NCI-H460 (cell line): ENCODE data around the gene KAT5. TPM values are rescaled to one million over a fixed set of nuclear protein-coding genes. Genes with fewer than 3 reads are reported as not detected.
A peak's percentile ranks its signal among the peaks of the same experiment; 100 is the strongest.
"Not testable (repeated sequence)": the region's sequence is repeated elsewhere in the genome, so short reads cannot be mapped to it uniquely, and the experiment has no call there.

Source experiments
- DNase-seq: peaks from one replicate; pipeline ENCODE4 v3.0.0-alpha.2; 2016; ENCODE audit warnings: low read depth; ENCODE audit errors: extremely low read depth
- polyA plus RNA-seq: library from polyadenylated mRNA; depleted of rRNA; stranded (reverse); fragments of >200 nt; gene quantifications from 2 replicates; pipeline ENCODE4 v1.2.3, GENCODE V29; 2014; cell fraction: nucleus; rRNA removed
- total RNA-seq: library from RNA; depleted of rRNA; stranded (reverse); fragments of >200 nt; shearing (Covaris generic); gene quantifications from 2 replicates; pipeline ENCODE4 v1.2.3, GENCODE V29; 2014; rRNA removed

KAT5 gene
- 32.7 and 35.9 TPM in 2 replicates for total RNA-seq
- polyA plus RNA-seq: 51.5 and 74.0 TPM in 2 replicates

DNA sequence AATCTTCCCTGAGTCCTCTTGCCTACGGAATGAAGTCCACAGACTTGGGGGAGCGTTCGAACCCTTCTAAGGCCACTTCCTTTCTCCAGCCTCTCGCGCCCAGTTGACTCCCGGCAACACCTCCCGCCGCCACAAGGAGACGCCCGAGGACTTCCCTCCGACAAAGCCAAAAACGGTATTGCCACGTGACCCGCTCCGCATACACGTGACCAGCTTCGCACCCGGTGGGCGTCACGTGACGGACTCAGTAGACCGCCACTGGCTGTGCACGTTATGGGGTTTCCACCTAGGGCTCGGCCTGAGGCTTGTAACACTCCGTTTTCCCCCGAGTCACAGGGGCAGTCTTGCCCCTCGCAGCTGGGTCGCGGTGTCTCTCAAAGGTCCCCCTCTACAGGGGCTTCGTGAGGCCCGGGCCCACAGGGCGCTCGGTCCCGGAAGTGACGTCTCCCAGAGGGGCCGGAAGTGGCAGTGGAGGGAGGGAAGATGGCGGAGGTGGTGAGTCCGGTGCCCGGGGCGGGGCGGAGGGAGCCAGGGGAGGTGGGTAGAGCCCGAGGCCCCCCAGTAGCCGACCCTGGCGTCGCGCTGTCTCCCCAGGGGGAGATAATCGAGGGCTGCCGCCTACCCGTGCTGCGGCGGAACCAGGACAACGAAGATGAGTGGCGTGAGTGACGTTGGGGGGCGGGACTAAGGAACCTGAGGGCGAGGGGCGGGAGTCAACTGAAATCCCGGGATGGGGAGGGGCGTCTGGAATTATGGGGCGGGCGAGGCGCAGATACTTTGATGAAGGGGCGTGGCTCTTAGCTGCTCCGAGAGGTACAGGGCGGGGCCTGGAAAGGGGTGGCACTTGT is at the start of gene KAT5:
TSS of gene KAT5 (plus strand) at position 468 of the 848 bp plus-strand sequence. CDS start at position 484, 16 bp downstream.
- peak; percentile 92 for DNase-seq

DNA sequence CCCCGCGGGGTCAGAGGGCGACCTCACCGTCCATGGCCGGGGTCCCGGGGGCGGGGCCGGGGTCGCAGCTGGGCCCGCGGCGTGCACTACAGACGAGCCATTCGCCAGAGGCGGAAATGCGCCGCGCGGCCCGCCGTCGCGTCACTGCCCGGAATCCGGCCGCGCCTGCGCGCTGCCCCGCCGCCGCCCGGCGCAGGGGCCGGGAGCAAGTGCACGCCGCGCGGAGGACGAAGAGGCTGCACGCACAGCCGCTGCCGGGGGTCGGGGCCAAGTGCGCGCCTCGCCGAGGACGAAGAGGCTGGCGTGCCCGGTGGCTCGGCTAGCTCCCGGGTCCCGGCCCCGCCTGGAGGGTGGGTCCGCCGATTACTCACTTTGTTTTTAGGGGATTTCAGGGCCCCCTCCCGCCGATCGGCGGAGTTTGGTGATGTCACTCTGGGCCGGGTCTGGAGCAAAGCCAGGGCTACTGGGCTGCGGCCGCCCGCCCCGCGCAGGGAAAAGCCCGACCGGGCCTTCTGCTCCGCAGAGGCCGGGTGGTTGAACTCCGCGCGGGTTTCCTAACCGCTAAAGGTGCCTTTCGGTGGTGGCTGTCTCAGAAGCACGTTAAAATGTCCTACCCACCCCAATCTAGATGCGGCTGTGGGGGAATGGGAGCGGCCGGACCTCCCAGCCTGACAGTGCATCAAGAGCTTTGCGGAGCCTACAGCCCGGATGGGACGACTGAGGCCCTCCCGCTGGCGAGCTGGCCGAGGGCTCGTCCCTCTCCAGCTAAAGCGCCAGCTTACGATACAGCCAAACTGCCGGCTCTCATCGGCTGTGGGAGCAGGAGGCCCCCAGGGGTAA is 49.0 kb upstream of the KAT5 start, which contains the start of gene RELA:
TSS of gene RELA (minus strand) at position 118 of the 840 bp plus-strand sequence. CDS start at position 34, 84 bp downstream.
- DNase-seq: peak; percentile 84

DNA sequence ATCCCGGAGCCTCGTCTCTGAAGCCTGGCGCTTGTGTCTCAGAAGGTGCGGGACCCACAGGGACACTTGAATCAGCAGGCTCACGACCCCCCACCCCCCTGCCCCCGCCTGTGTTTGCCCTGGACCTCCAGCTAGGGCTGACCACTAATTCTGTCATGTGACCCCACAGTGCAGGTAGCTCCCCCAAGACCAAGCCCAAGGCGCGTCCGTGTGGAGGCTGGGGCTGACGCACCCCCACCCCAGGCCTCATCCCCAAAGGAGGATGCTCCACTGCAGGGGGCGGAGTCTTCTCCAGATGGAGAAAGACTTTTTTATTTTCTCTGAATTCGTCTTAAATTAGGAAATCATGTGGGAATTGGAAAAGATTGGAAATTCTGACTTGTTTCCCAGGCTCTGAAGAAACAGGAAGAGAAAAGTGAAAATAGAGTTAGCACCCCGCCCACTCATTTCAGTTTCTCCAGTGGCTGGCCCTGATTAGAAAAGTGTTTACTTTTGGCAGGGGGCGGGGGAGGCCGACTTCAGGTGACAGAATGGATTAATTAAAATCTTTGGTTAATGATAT is 48.3 kb upstream of the KAT5 start:
- DNase-seq: no peak

DNA sequence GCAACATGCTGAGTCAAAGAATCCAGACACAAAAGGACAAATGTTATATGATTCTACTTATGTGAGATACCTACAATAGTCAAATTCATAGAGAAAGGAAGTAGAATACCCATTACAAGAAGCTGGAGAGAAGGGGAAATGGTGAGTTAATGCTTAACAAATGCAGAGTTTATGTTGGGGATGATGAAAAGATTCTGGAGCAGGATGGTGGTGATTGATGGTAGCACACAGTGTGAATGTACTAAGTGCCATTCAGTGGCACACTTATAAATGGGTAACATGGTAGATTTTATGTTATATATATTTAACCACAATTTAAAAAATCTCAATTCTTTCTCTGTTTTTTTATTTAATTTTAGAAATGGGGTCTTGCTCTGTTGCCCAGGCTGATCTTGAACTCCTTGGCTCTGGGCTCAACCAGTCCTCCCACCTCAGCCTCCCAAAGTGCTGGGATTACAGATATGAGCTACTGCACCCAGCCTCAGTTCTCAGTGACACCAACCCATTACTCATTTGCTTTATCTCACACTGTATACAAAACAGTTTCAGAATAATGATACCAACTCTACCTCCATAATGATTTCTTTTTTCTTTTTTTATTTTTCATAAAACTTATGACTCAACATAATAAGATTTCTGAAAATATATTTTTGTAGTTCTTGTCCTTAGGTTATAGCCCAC is 39.7 kb upstream of the KAT5 start:
- no peak for DNase-seq

DNA sequence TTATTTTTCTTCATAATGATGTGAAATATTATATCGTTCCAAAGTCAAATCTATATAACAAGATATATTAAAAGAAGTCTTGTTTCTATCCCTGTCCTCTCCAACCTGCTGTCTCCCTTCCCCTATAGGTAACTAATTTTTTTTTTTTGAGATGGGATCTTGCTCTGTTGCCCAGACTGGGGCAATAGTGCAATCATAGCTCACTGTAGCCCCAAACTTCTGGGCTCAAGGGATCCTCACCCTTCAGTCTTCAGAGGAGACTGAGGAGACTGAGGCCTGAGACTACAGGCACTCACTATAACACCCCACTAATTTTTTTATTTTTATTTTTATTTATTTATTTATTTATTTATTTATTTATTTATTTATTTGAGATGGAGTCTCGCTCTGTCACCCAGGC is 39.1 kb upstream of the KAT5 start:
- no peak for DNase-seq

DNA sequence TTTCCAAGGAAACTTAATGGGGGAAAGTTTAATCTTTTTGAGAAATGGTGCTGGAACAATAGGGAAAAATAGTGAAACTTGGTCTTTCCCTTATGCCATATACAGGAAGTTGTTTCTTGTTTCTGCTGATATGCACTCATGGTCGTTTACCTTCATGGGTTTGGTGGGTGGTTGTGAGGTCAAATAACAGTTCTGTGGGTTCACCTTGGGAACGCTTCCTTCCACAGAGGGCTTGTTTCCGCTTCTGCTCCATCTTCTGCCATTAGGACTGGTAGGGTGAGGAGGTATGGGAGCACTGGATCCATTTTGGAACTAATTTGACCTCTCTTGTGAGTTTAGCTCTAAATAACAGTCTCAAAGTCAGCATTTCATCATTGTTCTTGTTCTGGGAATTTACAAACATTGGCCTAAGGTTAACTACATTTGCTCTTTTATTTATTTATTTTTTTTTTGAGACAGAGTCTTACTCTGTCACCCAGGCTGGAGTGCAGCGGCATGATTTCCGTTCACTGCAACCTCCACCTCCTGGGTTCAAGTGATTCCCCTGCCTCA is 31.8 kb upstream of the KAT5 start:
- DNase-seq: no peak

DNA sequence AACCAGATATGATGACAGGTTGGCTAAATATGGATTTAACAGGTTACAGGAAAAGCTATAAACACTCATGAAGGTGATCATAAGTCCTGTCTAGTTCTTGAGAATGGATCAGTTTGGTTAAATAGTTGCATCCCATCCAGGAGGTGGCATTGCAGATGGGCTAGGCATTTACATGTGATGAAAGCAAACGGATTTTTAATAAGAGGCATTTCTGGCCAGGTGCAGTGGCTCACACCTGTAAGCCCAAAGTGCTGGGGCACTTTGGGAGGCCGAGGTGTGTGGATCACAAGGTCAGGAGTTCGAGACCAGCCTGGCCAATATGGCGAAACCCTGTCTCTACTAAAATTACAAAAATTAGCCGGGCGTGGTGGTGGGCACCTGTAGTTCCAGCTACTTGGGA is 28.6 kb upstream of the KAT5 start:
- not testable (repeated sequence) for DNase-seq

DNA sequence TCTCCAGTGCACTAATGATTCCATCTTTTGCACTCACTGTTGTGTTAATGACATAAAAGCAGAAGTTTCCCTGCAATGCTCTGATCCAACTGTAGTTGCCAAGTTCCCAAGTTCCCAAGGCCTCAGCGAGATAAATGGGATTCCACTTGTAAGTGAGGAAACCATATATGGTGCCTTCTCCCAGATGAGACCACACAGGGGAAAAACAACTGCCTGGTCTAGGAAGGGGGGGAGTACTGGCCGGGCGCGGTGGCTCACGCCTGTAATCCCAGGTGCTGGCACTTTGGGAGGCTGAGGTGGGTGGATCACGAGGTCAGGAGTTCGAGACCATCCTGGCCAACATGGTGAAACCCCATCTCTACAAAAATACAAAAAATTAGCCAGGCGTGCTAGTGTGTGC is 26.1 kb upstream of the KAT5 start:
- DNase-seq: no peak

DNA sequence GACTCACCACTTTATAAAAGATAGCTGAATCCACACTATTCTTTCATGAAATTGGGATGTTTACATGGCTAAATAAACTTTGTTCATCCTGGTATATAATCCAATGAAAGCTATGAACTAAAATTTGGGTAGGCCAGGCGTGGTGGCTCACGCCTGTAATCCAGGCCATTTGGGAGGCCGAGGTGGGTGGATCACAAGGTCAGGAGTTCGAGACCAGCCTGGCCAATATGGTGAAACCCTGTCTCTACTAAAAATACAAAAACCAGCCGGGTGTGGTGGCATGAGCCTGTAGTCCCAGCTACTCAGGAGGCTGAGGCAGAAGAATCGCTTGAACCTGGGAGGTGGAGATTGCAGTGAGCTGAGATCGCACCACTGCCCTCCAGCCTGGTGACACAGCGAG is 20.2 kb upstream of the KAT5 start:
- DNase-seq: not testable (repeated sequence)

DNA sequence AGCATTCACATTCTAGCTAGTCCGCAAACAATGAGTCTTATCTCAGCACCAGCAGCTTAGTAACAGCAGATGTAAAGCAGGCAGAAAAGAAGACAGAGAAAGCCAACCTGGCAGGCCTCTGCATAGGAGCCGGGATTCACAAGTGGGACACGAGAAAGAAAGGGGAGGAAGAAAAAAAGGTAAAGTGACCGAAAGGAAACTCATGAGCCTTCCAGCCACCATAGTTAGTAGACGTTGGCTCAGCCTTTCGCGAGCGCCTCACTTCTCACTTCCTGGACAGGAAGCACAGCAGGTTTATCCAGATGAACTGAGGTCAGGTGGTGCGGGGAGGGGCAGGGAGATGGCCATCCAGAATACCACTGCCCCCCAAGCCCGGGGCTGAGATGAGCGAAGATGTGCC is 19.7 kb upstream of the KAT5 start:
- DNase-seq: no peak

DNA sequence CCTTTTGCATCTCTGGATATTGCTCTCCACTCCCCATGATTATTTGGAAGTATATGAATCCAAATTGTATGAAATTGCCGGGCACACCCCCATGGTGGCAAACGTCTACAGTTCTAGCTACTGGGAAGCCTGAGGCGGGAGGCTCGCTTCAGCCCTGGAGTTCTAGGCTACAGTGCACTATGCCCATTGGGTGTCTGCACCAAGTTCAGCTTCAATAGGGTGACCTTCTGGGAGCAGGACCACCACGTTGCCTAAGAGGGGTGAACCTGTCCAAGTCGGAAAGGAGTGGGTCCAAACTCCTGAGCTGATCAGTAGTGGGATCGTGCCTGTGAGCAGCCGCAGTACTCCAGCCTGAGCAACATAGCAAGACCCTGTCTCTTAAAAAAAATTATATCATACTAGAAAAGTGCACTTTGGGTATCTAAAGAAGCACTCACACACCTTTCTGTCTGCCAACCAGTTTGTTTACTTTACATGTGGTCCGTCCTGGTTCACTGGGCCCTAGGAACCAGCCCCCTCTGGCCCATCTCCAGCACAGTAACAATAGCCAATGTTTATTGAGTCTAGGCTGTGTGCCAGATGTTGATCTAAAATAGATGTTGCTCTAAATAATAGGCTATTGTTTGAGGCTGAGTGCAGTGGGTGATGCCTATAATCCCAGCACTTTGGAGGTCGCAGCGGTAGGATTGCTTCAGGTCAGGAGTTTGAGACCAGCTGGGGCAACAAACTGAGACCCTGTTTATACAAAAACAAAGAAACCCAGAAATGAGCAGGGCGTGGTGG is 16.4 kb upstream of the KAT5 start:
- DNase-seq: no peak

DNA sequence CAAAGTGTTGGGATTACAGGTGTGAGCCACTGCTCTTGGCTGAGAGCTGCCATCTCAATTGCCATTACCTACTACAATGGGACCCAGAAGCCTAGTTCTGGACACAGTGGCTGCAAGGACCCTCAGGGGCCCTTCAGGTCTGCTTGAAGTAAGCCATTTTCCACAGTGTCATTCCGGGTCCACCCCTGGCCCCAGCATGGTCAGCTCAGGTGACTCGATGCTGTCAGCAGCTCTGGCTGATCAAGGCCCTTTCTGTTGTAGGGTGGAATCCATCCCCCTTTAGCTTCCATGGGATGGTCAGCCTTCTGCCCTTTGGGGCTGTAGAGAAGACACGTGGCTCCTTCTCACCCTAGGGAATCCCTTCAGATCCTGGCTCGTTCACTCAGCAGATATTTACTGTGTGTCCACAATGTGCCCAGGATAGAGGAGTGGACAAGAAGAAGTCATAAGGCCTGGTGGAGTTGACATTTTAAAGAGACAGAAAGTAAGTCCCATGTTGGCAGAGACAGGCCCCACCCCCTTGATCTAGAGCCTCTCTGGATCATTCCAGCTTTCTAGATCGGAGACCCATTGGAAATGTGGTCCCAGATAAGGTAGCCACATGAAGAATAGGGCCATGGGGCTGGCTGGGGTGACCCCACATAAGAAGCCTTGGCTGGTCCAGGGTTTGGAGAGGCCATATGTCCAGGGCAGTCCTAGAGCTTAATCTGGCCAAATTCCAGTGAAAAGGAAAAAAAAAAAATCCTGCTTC is 15.1 kb upstream of the KAT5 start:
- DNase-seq: no peak

DNA sequence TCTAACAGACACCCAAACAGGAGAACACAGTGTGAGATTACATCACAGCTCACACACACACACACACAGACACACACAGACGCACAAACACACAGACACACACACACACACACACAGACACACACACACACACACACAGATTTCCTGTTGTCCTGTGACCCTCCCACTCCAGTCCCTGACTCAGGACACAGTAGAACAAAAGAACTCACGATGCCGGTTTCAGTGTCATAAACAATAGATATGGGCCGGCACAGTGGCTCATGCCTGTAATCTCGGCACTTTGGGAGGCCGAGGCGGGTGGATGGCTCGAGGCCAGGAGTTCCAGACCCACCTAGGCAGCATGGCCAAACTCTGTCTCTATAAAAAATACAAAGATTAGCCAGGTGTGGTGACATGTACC is 13.8 kb upstream of the KAT5 start:
- DNase-seq: no peak

DNA sequence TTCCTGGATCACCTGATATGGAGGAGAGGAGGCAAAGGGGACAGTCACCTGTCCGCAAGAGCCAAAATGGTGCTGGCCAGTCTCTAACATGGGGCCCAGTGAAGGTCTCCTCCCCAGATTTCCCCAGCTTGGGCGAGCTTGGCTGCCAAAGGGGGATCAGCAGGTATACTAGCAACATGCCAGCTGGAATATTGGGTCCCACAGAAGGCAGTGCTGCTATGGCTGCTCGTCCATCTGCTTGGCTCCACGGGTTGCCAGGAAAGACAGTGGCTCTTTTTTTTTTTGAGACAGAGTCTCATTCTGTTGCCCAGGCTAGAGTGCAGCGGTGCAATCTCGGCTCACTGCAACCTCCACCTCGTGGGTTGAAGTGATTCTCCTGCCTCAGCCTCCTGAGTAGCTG is 12.7 kb upstream of the KAT5 start:
- no peak for DNase-seq

DNA sequence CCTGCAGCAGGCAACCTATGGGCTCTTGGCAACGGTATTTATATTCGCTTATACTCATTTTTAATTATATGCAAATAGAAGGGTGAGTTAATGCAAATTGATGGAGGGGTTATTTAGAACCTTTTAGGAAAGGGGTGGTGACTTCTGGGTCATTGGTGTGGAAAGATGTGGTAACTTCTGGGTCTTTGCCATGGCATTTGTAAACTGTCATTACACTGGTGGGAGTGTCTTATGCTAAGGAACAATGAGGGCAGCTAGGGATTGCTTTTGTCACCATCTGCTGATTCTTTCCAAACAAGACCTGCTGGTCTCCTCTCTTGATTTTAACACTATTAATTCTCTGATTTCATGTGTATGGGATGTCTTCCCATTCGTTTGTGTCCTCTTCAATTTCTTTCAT is 11.7 kb upstream of the KAT5 start:
- DNase-seq: no peak

DNA sequence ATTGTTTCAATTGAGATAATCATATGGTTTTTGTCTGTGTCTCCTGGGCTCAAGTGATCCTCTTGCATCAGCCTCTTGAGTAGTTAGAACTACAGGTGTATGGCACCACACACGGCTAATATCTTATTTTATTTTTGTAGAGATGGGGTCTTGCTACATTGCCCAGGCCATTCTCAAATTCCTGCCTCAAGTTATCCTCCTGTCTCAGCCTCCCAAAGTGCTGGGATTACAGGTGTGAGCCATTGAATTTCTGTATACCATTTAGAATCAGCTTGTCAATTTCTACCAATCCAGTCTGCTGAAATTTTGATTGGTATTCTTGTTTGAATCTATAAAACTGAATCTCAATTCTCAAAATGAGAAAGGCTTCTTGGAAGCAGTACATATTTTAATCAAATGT is 10.4 kb upstream of the KAT5 start:
- no peak for DNase-seq

DNA sequence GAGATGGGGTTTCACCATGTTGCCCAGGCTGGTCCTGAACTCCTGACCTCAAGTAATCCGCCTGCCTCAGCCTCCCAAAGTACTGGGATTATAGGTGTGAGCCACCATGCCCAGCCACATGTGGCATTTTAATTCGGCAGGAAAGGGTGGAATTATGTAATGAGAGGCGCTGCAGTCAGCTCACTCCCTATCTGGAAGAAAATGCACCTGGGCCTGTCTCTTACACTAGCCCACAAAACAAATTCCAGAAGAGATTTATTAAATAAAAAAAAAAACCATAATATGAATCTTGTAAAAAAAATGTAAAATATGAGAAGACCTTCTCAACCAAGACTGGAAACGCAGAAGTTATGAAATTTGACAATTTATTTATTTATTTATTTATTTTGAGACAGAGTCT is 8.2 kb upstream of the KAT5 start:
- DNase-seq: no peak

DNA sequence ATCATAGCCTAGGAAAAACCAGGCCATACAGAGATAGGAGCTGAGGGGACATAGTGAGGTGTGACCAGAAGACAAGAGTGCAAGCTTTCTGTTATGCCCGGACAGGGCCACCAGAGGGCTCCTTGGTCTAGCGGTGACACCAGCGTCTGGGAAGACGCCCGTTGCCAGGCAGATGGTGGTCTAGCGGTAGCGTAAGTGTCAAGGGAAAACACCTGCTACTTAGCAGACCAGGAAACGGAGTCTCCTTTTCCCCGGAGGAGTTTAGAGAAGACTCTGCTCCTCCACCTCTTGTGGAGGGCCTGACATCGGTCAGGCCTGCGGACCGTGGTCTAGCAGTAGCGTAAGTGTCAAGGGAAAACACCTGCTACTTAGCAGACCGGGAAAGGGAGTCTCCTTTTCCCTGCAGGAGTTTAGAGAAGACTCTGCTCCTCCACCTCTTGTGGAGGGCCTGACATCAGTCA is 5.7 kb upstream of the KAT5 start:
- DNase-seq: not testable (repeated sequence)

DNA sequence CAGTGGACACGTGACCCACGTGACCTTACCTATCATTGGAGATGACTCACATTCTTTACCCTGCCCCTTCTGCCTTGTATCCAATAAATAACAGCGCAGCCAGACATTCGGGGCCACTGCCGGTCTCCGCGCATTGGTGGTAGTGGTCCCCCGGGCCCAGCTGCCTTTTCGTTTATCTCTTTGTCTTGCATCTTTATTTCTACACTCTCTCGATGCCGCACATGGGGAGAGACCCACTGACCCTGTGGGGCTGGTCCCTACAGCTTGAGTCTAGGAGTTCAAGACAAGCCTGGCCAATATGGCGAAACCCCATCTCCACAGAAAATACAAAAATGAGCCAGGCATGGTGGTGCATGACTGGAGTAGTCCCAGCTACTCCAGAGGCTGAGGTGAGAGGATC is 5.0 kb upstream of the KAT5 start:
- not testable (repeated sequence) for DNase-seq
